NCI-H1694 treated with DMSO at 0.1 percent for 48 hours (cell line): ENCODE measurements around the gene RBM23.

Experiments used
- DNase-seq: peaks from one replicate; lab custom pipeline; 2025; lab: John Stamatoyannopoulos, UW

The RBM23 gene

DNA sequence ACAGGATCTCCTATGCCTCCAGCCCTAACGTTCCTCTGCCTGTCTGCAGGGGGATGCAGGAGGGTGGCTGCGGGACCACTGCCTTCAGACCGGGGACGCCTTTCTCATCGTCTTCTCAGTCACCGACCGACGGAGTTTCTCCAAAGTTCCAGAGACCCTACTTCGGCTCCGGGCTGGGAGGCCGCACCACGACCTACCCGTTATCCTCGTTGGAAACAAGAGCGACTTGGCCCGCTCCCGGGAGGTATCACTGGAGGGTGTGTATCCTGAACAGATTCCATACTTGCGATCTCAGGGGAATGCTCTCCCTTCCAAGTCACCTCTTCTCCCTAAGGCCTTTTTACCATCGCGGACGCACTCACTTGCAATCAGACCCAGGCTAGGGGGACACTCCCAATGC, 33.0 kb downstream of the RBM23 start:
- no peak for DNase-seq

DNA sequence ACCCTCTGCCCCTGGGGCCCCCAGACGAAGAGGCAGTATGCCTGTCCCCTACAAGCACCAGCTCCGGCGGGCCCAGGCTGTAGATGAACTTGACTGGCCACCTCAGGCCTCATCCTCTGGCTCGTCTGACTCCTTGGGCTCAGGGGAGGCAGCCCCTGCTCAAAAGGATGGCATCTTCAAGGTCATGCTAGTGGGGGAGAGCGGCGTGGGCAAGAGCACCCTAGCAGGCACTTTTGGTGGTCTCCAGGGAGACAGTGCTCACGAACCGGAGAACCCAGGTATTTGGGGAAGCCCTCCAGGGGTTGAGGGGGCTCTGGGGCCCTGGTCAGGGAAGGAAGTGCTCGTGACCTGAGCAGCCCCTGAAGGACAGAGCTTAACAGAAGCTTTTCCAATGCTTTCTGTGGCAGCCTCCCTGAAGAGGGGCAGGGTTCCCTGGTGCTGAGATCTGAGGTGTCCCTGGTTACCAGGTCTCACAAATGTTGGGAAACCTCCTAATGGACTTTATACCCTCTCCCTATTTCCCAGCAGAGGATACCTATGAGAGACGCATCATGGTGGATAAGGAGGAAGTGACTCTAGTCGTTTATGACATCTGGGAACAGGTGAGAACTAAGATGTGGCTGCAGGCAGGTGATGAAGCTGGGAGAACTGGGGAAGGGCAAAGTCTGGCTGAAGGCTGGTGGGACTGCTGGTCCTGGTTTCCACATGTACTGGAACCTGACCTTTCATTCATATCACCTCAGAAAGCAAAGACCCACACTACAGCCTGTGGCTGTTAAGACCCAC, 34.0 kb downstream of the RBM23 start:
- DNase-seq = no peak

DNA sequence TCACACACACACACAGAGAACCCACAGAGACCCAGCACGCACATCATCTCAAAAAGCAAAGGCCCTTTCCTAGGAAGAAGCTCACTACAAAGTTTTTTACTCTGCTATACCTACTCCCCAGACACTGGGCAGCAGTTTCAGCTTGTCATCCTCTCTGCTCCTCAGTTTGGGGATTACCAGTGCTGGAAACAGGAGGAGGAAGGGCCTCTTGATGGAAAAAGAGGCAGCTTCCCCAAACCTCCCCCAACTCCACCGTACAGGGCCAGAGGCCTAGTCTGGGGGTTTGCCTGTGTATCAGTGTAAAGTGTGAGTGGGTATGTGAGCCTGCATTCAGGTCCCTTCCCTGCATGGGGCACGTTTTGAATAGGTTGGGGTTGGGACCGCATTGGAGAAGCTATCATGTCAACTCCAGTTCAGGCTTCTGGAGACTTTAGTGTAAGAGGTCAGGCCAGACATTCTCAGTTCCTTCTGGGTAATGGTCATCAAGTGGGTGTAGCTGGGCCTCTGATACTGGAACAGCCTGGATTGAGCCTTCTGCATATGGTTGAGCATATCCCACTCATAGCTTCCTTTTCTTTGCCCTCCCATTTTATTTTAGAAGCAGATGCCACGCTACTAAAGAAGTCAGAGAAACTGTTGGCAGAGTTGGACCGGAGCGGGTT, 34.7 kb downstream of the RBM23 start:
- DNase-seq = no peak

DNA sequence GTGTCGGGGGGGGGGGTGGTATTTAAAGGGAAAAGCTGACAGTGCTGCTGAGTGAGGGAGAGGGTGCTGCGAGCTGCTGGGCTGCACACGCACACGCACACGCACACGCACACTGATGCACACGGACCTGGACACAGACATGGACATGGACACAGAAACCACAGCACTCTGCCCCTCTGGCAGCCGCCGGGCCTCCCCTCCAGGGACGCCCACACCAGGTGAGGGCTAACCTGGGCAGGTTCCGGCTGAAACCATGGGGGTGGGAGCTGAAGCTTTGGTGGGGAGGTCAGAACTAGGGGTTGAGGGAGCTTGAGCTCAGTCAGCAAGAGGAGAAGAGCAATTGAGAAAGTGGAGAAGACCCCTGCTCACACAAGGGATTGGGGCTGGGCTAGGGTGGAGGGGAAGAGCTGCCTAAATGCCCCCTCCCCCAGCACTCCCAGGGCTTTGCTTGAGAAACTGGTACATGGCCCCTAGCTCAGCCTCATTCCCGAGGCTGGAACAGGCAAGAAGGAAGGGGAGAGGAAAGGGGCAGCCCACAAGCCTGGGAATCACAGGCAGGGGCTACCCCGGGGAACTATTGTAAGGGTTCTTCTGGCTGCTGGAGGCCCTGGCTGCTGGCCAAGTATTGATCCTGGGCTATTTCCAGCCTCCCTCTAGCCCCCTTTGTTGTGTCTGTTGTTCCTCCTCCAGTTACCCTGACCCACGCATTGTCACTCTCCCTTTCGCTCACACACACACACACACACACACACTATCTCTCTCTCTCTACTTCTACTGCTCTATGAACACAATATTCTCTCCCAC, 35.6 kb downstream of the RBM23 start, which contains the start of gene REM2:
TSS of gene REM2 (plus strand) at position 50 of the 804 bp plus-strand sequence. CDS start at position 116, 66 bp downstream.
- no peak for DNase-seq

DNA sequence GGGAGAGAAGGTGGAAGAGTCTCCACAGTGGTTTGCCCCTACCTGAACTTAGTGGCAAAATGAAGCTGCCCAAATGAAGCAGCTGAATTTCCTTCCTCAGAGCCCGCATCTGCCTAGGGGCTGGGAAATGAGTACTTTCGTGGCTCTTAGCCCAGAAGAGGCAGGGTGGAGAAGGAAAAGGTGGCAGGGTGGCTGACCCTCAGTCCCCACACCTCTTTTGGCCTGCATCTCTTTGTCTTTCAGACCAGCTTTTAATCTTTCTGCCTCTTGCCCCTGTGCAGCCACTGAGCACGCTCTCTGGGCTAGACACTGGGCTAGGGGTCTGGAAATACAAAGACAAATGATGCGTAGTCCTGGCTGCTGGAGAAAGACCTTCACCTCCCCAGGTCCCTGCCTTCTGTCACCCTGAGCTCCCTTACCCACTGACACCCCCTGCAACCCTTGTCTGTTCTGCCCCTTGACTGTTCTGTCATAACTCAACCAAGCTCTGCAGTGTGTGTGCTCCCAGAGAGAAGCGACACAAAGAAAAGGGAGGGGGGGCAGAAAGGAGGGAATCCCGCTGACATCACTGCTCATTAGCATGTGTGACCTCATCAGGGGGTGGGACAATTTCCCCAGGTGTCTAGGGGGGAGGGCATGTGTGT, 36.3 kb downstream of the RBM23 start:
- DNase-seq = peak; percentile 83

DNA sequence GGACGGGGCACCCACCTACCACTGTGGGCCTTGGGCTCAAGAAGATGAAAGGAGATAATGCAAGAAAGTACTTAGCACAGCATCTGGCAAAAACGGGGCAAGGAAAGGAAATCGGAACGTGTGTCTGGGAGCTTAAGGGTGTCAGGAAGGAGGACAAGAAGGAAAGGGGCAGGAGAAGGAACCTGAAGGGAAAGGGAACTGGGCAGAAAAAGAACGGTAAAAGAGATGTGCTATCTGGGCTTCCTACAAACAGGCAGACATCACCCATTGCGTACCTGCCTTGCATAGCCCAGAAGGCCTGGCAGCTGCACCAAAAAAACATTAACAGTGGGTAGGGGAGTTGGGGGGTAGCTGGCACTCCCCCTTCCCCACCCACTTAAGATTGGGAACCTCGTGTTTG, 36.9 kb downstream of the RBM23 start:
- no peak for DNase-seq

DNA sequence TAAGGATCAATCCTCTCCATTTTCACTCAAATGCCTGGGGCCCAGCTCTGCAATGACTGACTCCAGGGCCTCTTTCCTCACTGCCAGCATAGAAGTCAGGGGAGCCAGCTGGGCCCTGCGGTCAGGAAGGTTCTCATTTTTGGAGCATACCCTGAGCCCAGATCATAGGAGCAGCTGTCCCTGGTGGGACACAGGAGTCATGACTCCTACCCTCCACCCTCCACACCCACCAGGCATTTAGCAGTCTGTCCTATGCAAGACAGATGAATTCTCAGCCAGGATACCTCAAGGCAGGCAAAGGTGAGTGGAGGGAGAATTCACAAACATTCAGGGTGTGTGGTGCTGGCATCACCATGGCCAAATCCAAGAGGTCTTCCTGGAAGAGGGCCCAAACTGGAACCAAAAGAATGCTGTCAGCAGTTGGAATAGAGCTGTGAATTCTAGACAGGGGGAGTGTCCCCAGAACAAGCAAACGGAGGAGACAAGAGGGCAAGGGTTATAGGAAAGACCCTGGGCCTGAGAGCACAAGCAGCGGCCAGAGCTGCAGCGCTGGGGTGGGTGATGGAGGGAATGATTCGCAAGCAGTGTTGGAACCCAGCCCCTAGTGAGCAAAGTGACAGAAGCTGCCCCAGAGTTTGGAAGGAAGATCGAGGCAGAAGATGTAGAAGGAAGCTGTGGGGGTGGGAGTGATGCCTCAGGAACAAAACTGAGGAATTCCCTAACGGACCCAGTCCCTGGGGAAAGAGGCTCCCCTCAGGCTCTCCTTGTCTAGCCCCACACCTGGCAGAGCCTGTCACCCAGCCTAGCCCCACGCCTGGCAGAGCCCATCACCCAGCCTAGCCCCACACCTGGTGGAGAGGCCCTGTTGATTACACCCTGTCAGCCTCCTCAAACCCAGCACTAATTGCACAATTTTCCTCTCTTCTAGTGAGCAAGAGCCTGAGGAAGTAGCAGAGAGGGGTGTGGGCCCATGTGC, 40.4 kb downstream of the RBM23 start:
- DNase-seq = no peak

DNA sequence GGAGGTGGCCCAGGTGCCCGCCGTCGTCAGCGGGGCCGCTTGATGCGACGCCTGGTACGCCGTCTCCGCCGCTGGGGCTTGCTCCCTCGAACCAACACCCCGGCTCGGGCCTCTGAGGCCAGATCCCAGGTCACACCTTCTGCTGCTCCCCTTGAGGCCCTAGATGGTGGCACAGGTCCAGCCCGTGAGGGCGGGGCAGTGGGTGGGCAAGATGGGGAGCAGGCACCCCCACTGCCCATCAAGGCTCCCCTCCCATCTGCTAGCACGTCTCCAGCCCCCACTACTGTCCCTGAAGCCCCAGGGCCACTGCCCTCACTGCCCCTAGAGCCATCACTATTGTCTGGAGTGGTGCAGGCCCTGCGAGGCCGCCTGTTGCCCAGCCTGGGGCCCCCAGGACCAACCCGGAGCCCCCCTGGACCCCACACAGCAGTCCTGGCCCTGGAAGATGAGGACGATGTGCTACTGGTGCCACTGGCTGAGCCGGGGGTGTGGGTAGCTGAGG, 41.9 kb downstream of the RBM23 start:
- DNase-seq = no peak

DNA sequence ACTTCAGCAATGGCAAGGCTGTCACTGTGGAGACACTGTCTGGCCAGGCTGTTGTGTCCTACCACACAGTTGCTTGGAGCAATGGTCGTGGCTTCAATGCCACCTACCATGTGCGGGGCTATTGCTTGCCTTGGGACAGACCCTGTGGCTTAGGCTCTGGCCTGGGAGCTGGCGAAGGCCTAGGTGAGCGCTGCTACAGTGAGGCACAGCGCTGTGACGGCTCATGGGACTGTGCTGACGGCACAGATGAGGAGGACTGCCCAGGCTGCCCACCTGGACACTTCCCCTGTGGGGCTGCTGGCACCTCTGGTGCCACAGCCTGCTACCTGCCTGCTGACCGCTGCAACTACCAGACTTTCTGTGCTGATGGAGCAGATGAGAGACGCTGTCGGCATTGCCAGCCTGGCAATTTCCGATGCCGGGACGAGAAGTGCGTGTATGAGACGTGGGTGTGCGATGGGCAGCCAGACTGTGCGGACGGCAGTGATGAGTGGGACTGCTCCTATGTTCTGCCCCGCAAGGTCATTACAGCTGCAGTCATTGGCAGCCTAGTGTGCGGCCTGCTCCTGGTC, 43.1 kb downstream of the RBM23 start:
- no peak for DNase-seq

DNA sequence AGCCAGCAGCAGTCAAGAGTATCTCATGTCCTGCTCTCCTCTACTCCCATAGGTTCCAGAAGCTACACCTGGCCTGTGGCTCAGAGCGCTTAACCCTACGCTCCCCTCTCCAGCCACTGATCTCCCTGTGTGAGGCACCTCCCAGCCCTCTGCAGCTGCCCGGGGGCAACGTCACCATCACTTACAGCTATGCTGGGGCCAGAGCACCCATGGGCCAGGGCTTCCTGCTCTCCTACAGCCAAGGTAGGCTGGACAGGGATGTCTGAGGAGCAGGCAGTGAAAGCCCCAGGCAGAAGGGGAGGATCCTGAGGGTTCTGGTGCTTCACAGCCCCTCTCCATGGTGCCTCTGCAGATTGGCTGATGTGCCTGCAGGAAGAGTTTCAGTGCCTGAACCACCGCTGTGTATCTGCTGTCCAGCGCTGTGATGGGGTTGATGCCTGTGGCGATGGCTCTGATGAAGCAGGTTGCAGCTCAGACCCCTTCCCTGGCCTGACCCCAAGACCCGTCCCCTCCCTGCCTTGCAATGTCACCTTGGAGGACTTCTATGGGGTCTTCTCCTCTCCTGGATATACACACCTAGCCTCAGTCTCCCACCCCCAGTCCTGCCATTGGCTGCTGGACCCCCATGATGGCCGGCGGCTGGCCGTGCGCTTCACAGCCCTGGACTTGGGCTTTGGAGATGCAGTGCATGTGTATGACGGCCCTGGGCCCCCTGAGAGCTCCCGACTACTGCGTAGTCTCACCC, 43.8 kb downstream of the RBM23 start:
- no peak for DNase-seq

DNA sequence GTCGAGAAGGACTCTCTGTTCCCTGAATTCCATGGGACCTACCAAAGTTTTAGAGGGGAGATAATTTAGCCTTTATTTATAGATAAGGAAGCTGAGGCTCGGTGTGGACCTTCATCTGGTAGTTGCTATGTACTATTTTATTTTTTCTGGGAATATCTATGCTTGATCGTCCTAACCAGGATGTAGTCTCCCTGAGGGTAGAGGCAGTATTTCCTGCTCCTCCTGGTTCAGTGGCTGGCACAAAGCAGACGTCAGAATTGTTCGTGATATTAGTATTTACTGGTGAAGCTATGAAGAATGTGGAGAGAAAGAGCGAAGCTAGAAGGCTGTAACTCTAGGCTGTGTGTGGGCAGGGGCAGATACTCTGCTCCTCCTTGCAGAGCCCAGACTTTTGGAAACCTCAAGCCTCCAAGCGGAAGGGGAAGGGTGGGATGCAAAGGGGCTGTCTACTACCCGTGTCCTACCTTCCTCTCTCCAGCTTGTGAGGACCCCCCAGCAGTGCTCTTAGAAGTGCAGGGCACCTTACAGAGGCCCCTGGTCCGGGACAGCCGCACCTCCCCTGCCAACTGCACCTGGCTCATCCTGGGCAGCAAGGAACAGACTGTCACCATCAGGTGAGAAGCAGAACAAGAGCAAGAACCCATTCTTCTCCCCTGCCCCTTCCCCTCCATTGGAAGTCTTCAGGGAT, 46.0 kb downstream of the RBM23 start:
- DNase-seq = no peak

DNA sequence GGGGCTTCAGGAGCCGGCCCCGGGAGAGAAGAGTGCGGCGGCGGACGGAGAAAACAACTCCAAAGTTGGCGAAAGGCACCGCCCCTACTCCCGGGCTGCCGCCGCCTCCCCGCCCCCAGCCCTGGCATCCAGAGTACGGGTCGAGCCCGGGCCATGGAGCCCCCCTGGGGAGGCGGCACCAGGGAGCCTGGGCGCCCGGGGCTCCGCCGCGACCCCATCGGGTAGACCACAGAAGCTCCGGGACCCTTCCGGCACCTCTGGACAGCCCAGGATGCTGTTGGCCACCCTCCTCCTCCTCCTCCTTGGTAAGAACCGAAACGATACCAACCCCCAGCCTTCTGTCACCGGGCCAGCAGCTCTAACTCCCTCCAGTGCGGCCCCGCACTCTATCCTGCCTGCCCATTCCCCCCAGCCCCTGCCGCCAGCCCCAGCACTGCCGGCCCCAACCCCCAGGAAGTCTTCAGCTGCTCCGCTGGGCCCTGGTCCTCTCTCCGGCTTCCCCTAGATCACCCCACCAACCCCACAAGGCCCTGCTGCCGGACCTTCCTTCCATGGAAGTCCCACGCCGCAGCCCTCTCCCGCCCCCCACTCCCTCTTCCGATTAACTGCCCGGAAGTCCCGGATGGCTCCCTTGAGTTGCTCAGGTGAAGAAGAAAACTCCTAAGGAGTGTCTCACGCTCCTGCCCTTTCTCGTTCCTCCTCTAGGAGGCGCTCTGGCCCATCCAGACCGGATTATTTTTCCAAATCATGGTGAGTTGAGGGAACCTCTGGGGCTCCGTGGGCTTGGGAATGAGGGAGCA, 46.7 kb downstream of the RBM23 start:
- DNase-seq = peak; percentile 74

DNA sequence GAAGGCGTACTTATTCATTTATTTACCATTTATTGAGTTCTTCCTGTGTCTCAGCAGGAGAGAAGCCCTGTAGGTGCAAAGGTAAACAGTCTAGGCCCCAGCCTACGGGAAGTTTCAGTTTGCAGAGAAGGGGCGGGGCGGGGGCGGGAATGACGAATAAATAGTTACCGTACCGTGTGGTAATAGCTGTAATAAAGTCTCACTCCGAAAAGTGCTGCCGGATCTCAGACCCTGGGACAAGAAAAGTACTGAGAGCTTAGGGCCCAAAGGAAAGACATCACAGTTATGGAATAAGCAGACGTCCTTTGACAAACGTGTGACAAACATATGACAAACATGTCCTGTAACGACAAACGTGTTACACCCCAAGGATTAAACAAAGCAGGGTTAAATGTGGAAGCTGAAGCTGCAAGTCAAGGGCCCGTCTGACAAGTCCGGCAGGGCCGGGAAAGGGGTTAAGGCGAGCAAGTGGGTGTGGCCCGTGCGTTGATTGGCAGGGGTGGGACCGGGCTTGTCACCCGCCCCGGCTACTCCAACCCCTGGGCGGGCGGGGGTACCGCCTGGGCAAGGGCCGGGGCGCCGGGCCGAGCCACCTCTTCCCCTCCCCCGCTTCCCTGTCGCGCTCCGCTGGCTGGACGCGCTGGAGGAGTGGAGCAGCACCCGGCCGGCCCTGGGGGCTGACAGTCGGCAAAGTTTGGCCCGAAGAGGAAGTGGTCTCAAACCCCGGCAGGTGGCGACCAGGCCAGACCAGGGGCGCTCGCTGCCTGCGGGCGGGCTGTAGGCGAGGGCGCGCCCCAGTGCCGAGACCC, 47.5 kb downstream of the RBM23 start, which contains the start of gene LRP10:
TSS of gene LRP10 (plus strand) at position 517 of the 809 bp plus-strand sequence. CDS start 564 bp downstream, outside the sequence.
- peak; percentile 37 for DNase-seq

DNA sequence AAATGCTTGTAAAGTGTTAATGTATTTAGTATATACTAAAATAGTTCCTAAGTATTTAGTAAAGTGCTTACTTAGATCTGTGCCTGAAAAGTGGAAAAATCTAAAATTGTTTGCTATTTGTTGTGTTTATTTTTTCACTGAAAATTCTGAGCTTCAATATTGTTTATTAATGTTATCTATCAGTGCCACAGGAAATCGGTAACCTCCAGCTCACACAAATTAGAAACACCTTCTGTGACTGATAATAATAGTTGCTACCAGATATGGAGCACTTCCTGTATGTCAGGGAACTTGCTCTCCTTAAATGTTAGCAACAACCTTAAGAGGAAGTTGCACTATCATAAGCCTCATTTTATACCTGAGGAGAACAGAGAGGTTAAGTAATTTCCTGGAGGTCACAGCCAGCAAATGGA, 48.1 kb downstream of the RBM23 start:
- DNase-seq = no peak

DNA sequence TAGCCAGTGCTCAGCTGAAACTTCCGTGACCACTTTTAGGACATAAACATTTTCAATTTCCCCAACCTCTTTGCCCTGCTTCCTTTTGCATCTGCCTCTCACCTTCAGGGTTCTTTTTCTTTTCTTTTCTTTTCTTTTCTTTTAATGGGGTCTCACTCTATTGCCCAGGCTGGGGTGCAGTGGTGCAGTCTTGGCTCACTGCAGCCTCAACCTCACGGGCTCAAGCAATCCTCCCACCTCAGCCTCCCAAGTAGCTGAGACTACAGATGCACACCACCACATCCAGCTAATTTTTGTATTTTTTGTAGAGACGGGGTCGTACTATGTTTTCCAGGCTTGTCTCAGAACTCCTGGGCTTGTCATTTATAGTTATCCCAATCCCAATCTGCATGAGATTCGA, 52.1 kb downstream of the RBM23 start:
- no peak for DNase-seq

DNA sequence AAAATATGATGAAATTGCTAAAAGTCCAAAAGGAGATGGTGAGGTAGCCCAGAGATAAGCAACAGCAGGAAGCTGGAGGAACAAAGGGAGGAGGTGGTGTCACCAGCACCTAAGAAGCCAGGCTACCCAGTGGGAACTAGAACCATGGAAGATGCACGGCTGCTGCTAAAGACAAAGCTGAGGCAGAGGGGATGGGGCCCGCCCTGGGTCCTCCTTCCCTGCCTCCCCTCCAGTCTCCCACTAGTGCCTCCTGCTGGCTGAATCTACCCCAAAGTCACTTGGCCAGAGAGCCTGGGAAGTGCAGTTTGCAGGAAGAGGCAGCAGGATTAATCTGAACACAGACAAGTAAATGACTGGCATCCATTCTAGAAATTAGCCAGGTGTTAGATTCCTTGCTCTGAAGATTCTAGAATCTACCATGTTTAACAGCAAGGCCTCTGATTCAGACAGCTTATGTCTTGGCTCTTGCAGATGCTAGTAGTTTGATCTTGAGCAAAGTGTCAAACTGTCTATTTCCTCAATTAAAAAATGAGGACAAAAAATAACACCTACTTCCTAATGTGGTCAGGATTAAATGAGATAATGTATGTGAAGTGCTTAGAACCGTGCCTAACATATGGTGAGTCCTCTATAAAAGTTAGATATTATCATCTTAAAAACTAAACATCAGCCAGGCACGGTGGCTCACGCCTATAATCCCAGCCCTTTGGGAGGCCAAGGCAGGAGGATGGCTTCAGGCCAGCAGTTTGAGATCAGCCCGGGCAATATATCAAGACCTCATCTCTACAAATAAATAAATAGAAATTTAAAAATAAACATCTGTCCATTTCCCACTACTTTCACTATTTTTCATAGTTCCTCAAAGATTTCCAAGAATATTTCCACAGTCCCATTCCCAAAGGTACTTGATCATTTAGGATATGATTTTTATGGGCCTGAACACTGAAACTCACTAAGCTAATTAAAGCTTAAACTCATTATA, 53.2 kb downstream of the RBM23 start:
- DNase-seq = no peak
